Neural progenitor cell (in vitro differentiated cells): ENCODE measurements around the gene ABCC3.

Experiments used
- EZH2 ChIP-seq: fragments of 200-600 bp; sonication (generic); IDR thresholded peaks from 2 replicates; pipeline ENCODE4 v1.6.1; 2017; ENCODE audit warnings: antibody characterized with exemption, mild to moderate bottlenecking, moderate library complexity
- TF ChIP-seq, protein P1 (sequence below): fragments of 200-600 bp; sonication (generic); IDR thresholded peaks from 2 replicates; pipeline ENCODE4 v1.5.1; 2017; ENCODE audit warnings: antibody characterized with exemption, mild to moderate bottlenecking

DNA sequence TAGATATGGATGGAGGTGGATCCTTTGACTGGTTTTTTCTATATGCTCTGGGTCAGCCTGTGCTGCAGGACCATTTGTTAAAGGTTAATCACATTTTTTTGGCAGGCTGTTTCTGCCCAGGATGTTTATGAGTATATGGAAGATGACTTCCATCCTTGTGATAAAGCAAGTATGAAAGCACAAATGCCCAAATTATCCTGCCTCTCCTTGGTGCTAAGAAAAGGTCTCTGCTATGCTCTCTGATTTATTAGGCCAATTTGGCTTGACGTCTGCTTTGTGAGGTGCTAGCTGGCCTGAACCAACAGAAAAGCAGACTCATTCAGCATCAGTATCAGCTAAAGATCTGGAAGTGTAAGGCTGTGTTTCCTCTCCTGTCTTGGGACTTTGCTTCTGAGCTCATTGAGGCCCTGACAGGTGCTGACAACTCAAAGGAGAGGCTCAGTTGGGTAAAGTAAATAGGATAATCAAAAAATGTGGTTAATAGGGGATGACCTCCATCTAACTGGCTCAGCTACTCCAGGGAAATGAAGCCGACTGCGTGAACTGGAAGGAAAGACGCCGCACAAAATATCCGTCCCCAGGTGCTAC, 57.9 kb downstream of the ABCC3 start:
- TF ChIP-seq, protein P1, sequence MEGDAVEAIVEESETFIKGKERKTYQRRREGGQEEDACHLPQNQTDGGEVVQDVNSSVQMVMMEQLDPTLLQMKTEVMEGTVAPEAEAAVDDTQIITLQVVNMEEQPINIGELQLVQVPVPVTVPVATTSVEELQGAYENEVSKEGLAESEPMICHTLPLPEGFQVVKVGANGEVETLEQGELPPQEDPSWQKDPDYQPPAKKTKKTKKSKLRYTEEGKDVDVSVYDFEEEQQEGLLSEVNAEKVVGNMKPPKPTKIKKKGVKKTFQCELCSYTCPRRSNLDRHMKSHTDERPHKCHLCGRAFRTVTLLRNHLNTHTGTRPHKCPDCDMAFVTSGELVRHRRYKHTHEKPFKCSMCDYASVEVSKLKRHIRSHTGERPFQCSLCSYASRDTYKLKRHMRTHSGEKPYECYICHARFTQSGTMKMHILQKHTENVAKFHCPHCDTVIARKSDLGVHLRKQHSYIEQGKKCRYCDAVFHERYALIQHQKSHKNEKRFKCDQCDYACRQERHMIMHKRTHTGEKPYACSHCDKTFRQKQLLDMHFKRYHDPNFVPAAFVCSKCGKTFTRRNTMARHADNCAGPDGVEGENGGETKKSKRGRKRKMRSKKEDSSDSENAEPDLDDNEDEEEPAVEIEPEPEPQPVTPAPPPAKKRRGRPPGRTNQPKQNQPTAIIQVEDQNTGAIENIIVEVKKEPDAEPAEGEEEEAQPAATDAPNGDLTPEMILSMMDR, result no peak
- no peak for TF ChIP-seq EZH2
